Activated CD4-positive, alpha-beta T cell treated with anti-CD3 and anti-CD28 coated beads, Interleukin-2, Interleukin-4, amounts not matched to agents 100 ng/mL and 50 ng/mL, durations not matched to agents 16 hours and 8 hours (primary cell): ENCODE results near the gene MEF2B.
"Not testable (repeated sequence)": the region's sequence is repeated elsewhere in the genome, so short reads cannot be mapped to it uniquely, and the experiment has no call there.

ENCODE experiments used
- DNase-seq: peaks from one replicate; pipeline ENCODE4 v3.0.0-alpha.2; 2020; ENCODE audit warnings: low spot score

The MEF2B gene

GRCh38 chr19:19155495-19156219, 14.4 kb downstream of the MEF2B start:
- DNase-seq: no peak

- DNase-seq: no peak
These were observed 15.1 kb downstream of the MEF2B start for GRCh38 chr19:19154768-19155494.

DNA sequence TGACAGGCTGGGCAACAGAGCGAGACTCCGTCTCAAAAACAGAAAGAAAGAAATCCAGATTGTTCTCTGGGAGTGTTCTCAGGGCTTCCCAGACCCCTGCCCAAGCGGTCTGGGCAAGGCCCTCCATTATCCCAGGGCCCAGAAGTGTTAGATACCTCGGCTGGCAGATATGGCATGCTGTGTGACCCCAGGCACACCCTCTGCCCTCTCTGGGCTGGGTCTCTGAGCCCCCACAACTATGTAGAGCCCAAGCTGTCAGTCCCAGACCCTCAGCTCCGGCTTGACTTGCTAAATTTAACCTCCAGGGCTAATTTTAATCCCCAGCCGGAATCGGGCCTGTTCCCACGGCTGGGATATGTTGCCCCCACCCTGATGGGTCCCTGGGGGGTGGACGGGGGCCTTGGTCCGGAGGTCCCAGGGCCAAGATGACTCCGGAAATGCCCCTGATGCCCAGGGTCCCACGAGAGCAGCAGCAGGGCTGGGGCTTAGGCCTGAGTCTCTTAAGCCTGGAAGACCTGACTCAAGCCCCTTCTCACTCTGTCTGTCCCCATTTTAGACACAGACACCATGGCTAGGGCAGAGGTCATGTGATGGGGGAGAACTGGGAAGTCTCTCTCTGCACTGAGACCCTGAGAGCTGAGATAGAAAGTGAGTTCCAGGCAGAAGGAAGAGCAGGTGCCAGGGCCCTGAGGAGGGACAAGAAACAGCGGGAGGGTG, 17.2 kb downstream of the MEF2B start:
- DNase-seq: no peak

GRCh38 chr19:19151418-19151817, 18.6 kb downstream of the MEF2B start:
- no peak for DNase-seq

GRCh38 chr19:19149435-19149834, 20.6 kb downstream of the MEF2B start:
- no peak for DNase-seq

GRCh38 chr19:19148504-19148903, 21.6 kb downstream of the MEF2B start:
- DNase-seq: not testable (repeated sequence)

- DNase-seq: no peak
These were observed 22.7 kb downstream of the MEF2B start for GRCh38 chr19:19147344-19147743.

DNA sequence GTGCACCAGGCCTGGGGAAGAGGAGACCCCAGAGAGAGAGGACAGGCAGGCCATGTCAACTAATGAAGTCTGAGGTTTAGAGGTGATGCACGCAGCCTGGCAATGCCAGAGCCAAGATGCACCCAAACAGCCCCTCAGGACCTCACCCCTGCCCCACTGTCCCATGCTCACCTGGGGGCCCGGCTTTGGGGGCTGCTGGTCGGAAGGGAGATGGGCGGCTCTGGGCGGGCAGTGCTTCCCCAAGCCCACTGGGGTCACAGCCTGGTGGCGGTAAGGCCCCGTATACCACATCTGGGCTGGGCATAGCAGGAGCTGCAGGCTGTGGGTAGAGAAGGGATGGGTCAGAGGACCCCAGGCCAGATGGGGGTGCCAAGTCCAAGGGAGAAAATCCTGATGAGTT, 23.2 kb downstream of the MEF2B start:
- DNase-seq: no peak

GRCh38 chr19:19145684-19146608, 24.1 kb downstream of the MEF2B start:
- peak; percentile 88 for DNase-seq

DNA sequence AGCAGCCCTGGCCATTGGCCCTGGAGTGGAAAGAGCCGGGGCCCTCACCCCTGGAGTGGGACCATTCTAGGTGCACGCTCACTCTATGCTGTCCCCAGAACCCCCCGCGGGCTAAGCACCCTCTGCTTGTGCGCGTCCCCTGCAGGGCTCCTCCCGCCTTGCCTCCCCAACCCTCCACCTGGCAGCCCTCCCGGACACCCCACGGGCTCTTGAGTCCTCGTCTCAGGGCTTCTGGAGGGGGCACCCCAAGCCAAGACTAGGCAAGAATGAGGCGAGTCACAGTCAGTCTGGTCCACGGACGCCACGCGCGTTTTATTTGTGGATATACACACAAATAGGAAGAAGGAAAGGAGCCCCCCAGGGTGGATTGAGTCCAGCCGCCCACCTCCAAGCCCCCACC, 24.8 kb downstream of the MEF2B start:
- no peak for DNase-seq

DNA sequence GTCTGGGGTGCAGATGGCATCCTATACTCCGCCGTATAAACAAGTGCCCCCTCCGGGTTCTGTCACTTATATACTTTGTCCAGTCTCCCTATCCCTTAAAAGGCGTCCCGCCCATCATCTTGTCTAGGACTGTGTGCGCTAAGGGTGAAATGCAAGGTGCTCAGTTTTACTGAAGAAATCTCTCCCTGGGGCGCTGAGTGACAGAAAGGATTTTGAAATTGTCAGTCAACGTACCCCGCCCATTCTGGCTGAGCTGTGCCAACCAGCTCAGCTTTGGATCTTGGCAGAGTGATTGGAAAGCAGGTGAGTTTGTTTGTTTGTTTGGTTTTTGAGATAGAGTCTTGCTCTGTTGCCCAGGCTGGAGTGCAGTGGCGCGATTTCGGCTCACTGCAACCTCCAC, 27.7 kb downstream of the MEF2B start:
- no peak for DNase-seq

GRCh38 chr19:19140476-19140875, 29.6 kb downstream of the MEF2B start:
- no peak for DNase-seq

DNA sequence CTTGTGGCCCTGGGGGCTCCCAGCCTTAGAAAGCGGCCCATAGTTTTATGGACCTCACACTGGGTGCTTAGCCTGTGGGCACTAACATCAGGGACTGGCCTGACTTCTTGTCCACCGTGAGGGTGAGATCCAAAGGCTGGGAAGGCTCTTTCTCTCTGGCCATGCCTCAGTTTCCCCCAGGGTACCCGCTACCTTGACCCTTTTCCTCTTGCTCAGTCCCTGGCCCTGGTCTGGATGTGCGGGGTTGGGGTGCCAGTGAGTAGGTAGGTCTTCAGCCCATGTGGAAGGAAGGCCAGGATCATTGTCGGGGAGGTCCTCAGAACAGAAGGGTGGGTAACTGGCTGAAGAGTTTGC, 30.2 kb downstream of the MEF2B start:
- no peak for DNase-seq

DNA sequence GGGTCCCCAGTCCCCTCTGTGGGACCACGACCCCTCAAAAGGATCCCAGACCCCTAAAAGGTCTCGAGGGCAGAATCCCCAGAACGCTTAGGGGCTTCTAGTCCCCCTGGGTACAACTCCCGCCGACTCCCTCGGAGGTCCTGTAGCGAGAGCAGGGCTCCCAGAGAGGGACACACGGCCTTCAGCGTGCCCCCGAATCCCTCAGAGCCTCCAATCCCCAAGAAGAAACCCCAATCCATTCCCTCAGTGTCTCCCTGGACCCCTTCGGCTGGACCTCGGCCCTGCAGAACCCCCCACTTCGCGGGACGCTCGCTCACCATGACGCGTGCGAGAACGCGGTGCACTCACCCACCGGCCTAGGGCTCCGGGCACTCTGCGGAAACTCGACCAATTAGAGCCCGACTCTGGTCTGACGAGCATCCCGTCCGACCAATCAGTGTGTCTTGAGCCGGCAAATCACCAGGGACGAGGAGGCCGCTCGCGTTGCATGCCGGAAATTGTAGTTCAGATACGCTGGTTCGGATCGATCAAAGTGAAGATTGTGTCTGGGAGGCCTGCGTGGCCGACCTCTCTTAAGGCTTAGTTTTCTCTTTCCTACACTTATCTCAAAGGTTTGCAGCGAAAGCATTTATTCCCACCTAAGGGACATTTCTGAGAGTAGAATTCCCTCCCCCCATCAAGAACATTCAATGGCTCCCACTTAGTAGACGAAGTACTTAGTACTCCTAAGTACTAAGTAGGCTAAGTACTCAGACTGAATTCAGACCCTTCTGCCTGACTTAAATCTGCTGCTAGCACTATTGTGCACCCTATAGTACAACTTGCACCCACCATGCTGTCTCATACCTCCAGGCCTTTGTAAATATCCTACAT, 31.7 kb downstream of the MEF2B start, which contains the start of gene TMEM161A:
Gene TMEM161A, minus strand, starts transcription at position 370 of the 873 bp plus-strand sequence. Its CDS starts 50 bp downstream, at position 320.
- DNase-seq: peak; percentile 99

- DNase-seq: no peak
These were observed 32.4 kb downstream of the MEF2B start for GRCh38 chr19:19137556-19138108.

DNA sequence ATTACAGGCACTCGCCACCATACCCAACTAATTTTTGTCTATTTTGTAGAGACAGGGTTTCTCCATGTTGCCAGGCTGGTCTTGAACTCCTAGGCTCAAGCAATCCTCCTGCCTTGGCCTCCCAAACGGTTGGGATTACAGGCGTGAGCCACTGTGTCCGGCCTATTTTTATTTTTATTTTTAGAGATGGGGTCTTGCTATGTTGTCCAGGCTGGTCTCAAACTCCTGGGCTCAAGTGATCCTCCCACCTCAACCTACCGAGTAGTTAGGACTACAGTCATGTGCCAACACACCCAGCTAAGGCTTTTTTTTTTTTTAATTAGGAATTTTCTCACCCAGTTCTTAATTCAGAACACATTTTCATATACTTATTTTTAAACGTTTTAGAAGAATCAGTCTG, 34.4 kb downstream of the MEF2B start:
- not testable (repeated sequence) for DNase-seq

- no peak for DNase-seq
These were observed 35.3 kb downstream of the MEF2B start for GRCh38 chr19:19134687-19135158.

- DNase-seq: no peak
These were observed 36.1 kb downstream of the MEF2B start for GRCh38 chr19:19133985-19134384.

- DNase-seq: no peak
These were observed 37.2 kb downstream of the MEF2B start for GRCh38 chr19:19132912-19133311.

DNA sequence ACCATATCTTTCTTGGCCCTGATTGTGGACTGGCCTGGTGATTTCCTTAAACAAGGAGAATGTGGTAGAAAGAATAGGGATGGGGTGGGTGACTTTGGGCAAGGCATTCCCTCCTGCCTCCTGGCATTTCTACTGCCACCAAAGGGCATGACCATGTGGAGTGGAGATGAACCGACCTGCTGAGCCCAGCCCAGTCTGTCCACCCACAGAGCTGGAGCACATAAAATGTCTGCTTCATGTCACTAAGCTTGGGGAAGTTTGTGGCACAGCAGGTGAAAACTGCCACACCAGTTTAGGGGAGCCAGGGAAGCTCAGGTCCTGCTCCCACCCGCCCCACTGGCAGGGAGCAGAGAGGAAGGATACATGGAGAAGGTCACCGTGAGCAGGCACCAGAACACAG, 38.1 kb downstream of the MEF2B start:
- no peak for DNase-seq
